ENCODE data around the gene MYO18A. TPM values are rescaled to one million over a fixed set of nuclear protein-coding genes. Genes with fewer than 3 reads are reported as not detected.

MYO18A gene
- total and polyA plus RNA-seq, 2 experiments from 2014 or later: 16.0 to 30.5 TPM

GRCh38 chr17:29073045-29073444 lies 107.2 kb downstream of the MYO18A start:
- no peaks in the 10 kb centered on the region for H3K36me3 ChIP-seq (ENCODE audit: low read depth)
- H3K9ac ChIP-seq: no peak overlapping the region
- H3K27me3 ChIP-seq (replicated peaks; ENCODE audit: insufficient read depth): peaks cover 9% of the 10 kb centered on the region; the same call in 1 of the 2 replicates
- no peak overlapping the region for H3K27ac ChIP-seq
- no peak for TF ChIP-seq EZH2 (IDR thresholded peaks at IDR 0.05; ENCODE audit: insufficient read depth, poor library complexity, severe bottlenecking)
- TF ChIP-seq EZH2phosphoT487 (IDR thresholded peaks at IDR 0.05; ENCODE audit: insufficient read depth, low read depth): no peak
- H3K4me3 ChIP-seq: no peak overlapping the region
- no peaks in the 10 kb centered on the region for H4K20me1 ChIP-seq (ENCODE audit: insufficient read depth)
- H3K9me3 ChIP-seq (ENCODE audit: low read depth): no peaks in the 10 kb centered on the region
- 64 to 70% methylated on average over 2 of the region's 2 CpGs for WGBS, 2 experiments (ENCODE audit: low coverage in 1 of 2, low lambda C conversion rate in 2 of 2, missing lambda C conversion rate in 2 of 2)
- no peak for DNase-seq
- no peaks in the 10 kb centered on the region for H3K9me2 ChIP-seq (ENCODE audit: insufficient read depth)
- no peaks in the 10 kb centered on the region for H3K79me2 ChIP-seq (ENCODE audit: insufficient read depth)
- 0 out of 2 replicates have a peak, but pooled peaks cover 3% of the 10 kb centered on the region for H3F3A ChIP-seq (ENCODE audit: insufficient read depth)
- no peak overlapping the region for H3K4me2 ChIP-seq (ENCODE audit: unreplicated experiment)
- no peaks in the 10 kb centered on the region for H3K4me1 ChIP-seq (ENCODE audit: insufficient read depth)
- in situ Hi-C loops (cut with MboI): no loop called here
- no peak overlapping the region for H2AFZ ChIP-seq

GRCh38 chr17:29071303-29071702 lies 108.9 kb downstream of the MYO18A start:
- no peak overlapping the region for H3K4me3 ChIP-seq
- H3K27ac ChIP-seq: no peak overlapping the region
- no peaks in the 10 kb centered on the region for H3K9me2 ChIP-seq (ENCODE audit: insufficient read depth)
- H2AFZ ChIP-seq: no peak overlapping the region
- H3K4me1 ChIP-seq (ENCODE audit: insufficient read depth): no peaks in the 10 kb centered on the region
- H4K20me1 ChIP-seq (ENCODE audit: insufficient read depth): no peaks in the 10 kb centered on the region
- no peak for DNase-seq
- H3F3A ChIP-seq (ENCODE audit: insufficient read depth): 0 out of 2 replicates have a peak, but pooled peaks cover 3% of the 10 kb centered on the region
- H3K36me3 ChIP-seq (ENCODE audit: low read depth): no peaks in the 10 kb centered on the region
- H3K27me3 ChIP-seq (replicated peaks; ENCODE audit: insufficient read depth): peaks cover 9% of the 10 kb centered on the region; the same call in 1 of the 2 replicates
- in situ Hi-C loops (cut with MboI): no loop called here
- H3K9ac ChIP-seq: no peak overlapping the region
- H3K79me2 ChIP-seq (ENCODE audit: insufficient read depth): no peaks in the 10 kb centered on the region
- WGBS, 2 experiments (ENCODE audit: low coverage in 1 of 2, low lambda C conversion rate in 2 of 2, missing lambda C conversion rate in 2 of 2): 60 to 70% methylated on average over 1 of the region's 1 CpG
- TF ChIP-seq EZH2phosphoT487 (IDR thresholded peaks at IDR 0.05; ENCODE audit: insufficient read depth, low read depth) (no peak), EZH2 (IDR thresholded peaks at IDR 0.05; ENCODE audit: insufficient read depth, poor library complexity, severe bottlenecking) (no peak)
- H3K9me3 ChIP-seq (ENCODE audit: low read depth): no peaks in the 10 kb centered on the region
- H3K4me2 ChIP-seq (ENCODE audit: unreplicated experiment): no peak overlapping the region

DNA sequence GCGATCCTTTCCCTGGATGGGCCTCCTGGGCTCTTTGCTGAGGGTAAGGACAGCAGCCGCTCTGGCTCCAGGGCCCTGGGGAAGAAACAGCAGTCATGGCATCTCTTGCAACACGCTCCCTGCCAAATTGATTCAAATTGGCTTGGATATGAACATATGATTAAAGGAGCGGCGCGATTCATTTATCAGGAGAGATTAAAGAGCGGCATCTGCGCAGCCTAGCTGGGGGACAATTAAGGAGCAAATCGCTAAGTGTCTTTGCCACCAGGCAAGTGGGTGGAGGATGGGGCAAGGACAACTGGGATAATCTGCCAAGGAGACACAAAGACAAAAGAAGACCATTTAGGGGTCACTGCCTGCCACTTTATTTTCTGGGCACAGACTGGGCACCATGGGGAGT lies 109.4 kb downstream of the MYO18A start:
- Histone ChIP-seq H3K4me1 (ENCODE audit: insufficient read depth) (no peaks in the 10 kb centered on the region), H4K20me1 (ENCODE audit: insufficient read depth) (no peaks in the 10 kb centered on the region), H3F3A (ENCODE audit: insufficient read depth) (0 out of 2 replicates have a peak, but pooled peaks cover 3% of the 10 kb centered on the region), H2AFZ (no peak overlapping the region), H3K27me3 (replicated peaks; ENCODE audit: insufficient read depth) (peaks cover 9% of the 10 kb centered on the region; the same call in 1 of the 2 replicates), H3K79me2 (ENCODE audit: insufficient read depth) (no peaks in the 10 kb centered on the region), H3K36me3 (ENCODE audit: low read depth) (no peaks in the 10 kb centered on the region), H3K9me3 (ENCODE audit: low read depth) (no peaks in the 10 kb centered on the region), H3K4me3 (no peak overlapping the region), H3K9me2 (ENCODE audit: insufficient read depth) (no peaks in the 10 kb centered on the region), H3K4me2 (ENCODE audit: unreplicated experiment) (no peak overlapping the region), H3K27ac (no peak overlapping the region), H3K9ac (no peak overlapping the region)
- TF ChIP-seq EZH2 (IDR thresholded peaks at IDR 0.05; ENCODE audit: insufficient read depth, poor library complexity, severe bottlenecking) (no peak), EZH2phosphoT487 (IDR thresholded peaks at IDR 0.05; ENCODE audit: insufficient read depth, low read depth) (no peak)
- WGBS, 2 experiments (ENCODE audit: low coverage in 1 of 2, low lambda C conversion rate in 2 of 2, missing lambda C conversion rate in 2 of 2): 70 to 72% methylated on average over 9 of the region's 9 CpGs
- DNase-seq: no peak
- in situ Hi-C loops (cut with MboI): no loop called here

DNA sequence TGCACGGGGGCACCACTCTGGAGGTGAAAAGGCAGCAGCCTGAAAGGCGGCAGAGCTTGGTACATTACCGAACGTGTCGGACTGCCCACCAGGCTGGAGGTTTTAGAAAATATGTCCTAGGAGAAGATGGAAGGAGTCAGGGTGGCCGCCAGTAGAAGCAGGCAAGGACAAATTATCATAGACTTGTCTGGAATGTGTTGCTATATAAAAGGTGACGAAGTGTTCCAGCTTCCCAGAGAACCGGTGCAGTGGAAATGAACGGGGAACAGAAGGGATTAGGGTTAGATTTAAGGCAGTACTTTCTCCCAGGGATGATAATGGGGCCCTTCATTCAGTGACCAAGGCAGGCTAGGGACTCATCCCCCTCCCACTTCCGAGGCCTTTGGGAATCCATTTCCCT lies 109.9 kb downstream of the MYO18A start:
- H3K4me3 ChIP-seq: no peak overlapping the region
- no peaks in the 10 kb centered on the region for H3K79me2 ChIP-seq (ENCODE audit: insufficient read depth)
- H3K4me2 ChIP-seq (ENCODE audit: unreplicated experiment): no peak overlapping the region
- H3K27ac ChIP-seq: no peak overlapping the region
- no peaks in the 10 kb centered on the region for H3K9me2 ChIP-seq (ENCODE audit: insufficient read depth)
- 21 to 27% methylated on average over 10 of the region's 10 CpGs for WGBS, 2 experiments (ENCODE audit: low coverage in 1 of 2, low lambda C conversion rate in 2 of 2, missing lambda C conversion rate in 2 of 2)
- H3K36me3 ChIP-seq (ENCODE audit: low read depth): no peaks in the 10 kb centered on the region
- H3K27me3 ChIP-seq (replicated peaks; ENCODE audit: insufficient read depth): peaks cover 9% of the 10 kb centered on the region; the same call in 1 of the 2 replicates
- no peak for DNase-seq
- H3F3A ChIP-seq (ENCODE audit: insufficient read depth): 0 out of 2 replicates have a peak, but pooled peaks cover 3% of the 10 kb centered on the region
- no peak overlapping the region for H2AFZ ChIP-seq
- H3K4me1 ChIP-seq (ENCODE audit: insufficient read depth): no peaks in the 10 kb centered on the region
- in situ Hi-C loops (cut with MboI): no loop called here
- H4K20me1 ChIP-seq (ENCODE audit: insufficient read depth): no peaks in the 10 kb centered on the region
- TF ChIP-seq EZH2 (IDR thresholded peaks at IDR 0.05; ENCODE audit: insufficient read depth, poor library complexity, severe bottlenecking) (no peak), EZH2phosphoT487 (IDR thresholded peaks at IDR 0.05; ENCODE audit: insufficient read depth, low read depth) (no peak)
- H3K9ac ChIP-seq: no peak overlapping the region
- H3K9me3 ChIP-seq (ENCODE audit: low read depth): no peaks in the 10 kb centered on the region
